Testis (tissue), 5 donors: ENCODE results near the gene TMEM74B. TPM values are rescaled to one million over a fixed set of nuclear protein-coding genes. Genes with fewer than 3 reads are reported as not detected.
A peak's percentile ranks its signal among the peaks of the same experiment; 100 is the strongest.

Experiments
- DNase-seq: peaks from one replicate; pipeline ENCODE4 v3.0.0-alpha.2; 2019
- H3K27ac ChIP-seq, 2 donors: fragments of 200-600 bp; sonication (generic); one replicate each; pipeline ENCODE4 v1.5.1; 2019
- H3K27me3 ChIP-seq: fragments of 200-600 bp; sonication (generic); one replicate; pipeline ENCODE4 v1.5.1; 2019
- H3K36me3 ChIP-seq: fragments of 200-600 bp; sonication (generic); one replicate; pipeline ENCODE4 v1.5.1; 2017; ENCODE audit warnings: low read depth; ENCODE audit errors: missing control alignments
- H3K4me1 ChIP-seq: fragments of 200-600 bp; sonication (generic); one replicate; pipeline ENCODE4 v1.5.1; 2019
- H3K4me3 ChIP-seq, 2 donors: fragments of 200-600 bp; sonication (generic); one replicate each; pipeline ENCODE4 v1.5.1; 2017 to 2019
- H3K9me3 ChIP-seq: fragments of 200-600 bp; sonication (generic); one replicate; pipeline ENCODE4 v1.5.1; 2017
- CTCF ChIP-seq, 3 experiments: fragments of 450-650 bp in 2 of 3; fragments of 200-600 bp in 1 of 3; sonication (generic) in 1 of 3; IDR thresholded peaks; one replicate each; pipeline ENCODE4 v1.5.1; 2016 to 2019; ENCODE audit warnings: antibody characterized with exemption in 3 of 3, mild to moderate bottlenecking in 2 of 3, moderate library complexity in 1 of 3
- POLR2A ChIP-seq: fragments of 450-650 bp; IDR thresholded peaks from one replicate; pipeline ENCODE4 v1.6.1; 2017; ENCODE audit warnings: antibody characterized with exemption, mild to moderate bottlenecking, moderate library complexity
- WGBS, 2 donors: methylation state at CpG; one replicate each; pipeline ENCODE4 v1.1.5; 2018; 5-methylcytosine and 5-hydroxymethylcytosine counted together
- intact Hi-C: fragments of 100-400 bp; cut with DNase I; formaldehyde crosslinking; loops from one replicate; pipeline ENCODE4 v1.15.1; 2023; ENCODE audit warnings: low total_unique reads
- long read RNA-seq, 2 donors: transcript quantifications; one replicate each; lab custom pipeline, GENCODE V29; 2026
- polyA plus RNA-seq: library from polyadenylated mRNA; stranded (reverse); fragments of 350-450 nt; fragmentation: Illumina TruSeq; extraction: RNeasy Lipid Tissue Mini Kit (QIAGEN cat#74804); gene quantifications from one replicate; pipeline ENCODE4 v1.2.3, GENCODE V29; 2014; ENCODE audit warnings: low read depth, low replicate concordance; ENCODE audit not compliant: insufficient read depth
- total RNA-seq, 2 donors: library from RNA; depleted of rRNA; stranded (reverse); fragments of >200 nt; gene quantifications; one replicate each; pipeline ENCODE4 v1.2.3, GENCODE V29; 2016

Gene TMEM74B
- total RNA-seq: 1 to 10 TPM; 4.8 to 6.7 TPM
- 3.9 TPM for polyA plus RNA-seq
- long read RNA-seq, donor 1, partial matches to known transcripts: 0 of 1 reads
- long read RNA-seq, donor 1, other reads (novel, unspliced or antisense): 0 of 1 reads
- long read RNA-seq, donor 2: 0 reads

- Histone ChIP-seq H3K27me3 (no peaks in the 10 kb centered on the region), H3K36me3 (no peaks in the 10 kb centered on the region), H3K4me1 (no peaks in the 10 kb centered on the region), H3K9me3 (no peaks in the 10 kb centered on the region), H3K27ac (no peak within 1 kb of the TSS), H3K4me3 (peak within 1 kb of the TSS; percentile 32 to 53)
- 0% methylated on average over 60 of the region's 76 CpGs; no CpG with 5 or more reads in 1 of the 2 donors for WGBS, 2 donors
- intact Hi-C loops: no loop called here
- TF ChIP-seq POLR2A: no peak
- no peak for DNase-seq
Measured at GRCh38 chr20:1184638-1185315, at the start of gene TMEM74B. TSS of gene TMEM74B (minus strand) at chr20:1184981. CDS start at chr20:1183801, 1,180 bp downstream.

GRCh38 chr20:1232286-1233111 lies 47.7 kb upstream of the TMEM74B start:
- TF ChIP-seq CTCF (IDR thresholded peaks at IDR 0.05) (no peak), POLR2A (no peak)
- Histone ChIP-seq H3K27ac (no peak overlapping the region), H3K27me3 (no peaks in the 10 kb centered on the region), H3K4me3 (no peak overlapping the region), H3K4me1 (no peaks in the 10 kb centered on the region), H3K9me3 (no peaks in the 10 kb centered on the region), H3K36me3 (no peaks in the 10 kb centered on the region)
- WGBS, 2 donors: 87 to 92% methylated on average over 3 of the region's 3 CpGs
- DNase-seq: no peak
- intact Hi-C loops: no loop called here

GRCh38 chr20:1229541-1229940 lies 44.8 kb upstream of the TMEM74B start:
- H3K27me3 ChIP-seq: no peaks in the 10 kb centered on the region
- H3K4me1 ChIP-seq: peaks cover 6% of the 10 kb centered on the region
- no peak for TF ChIP-seq POLR2A
- no peak for TF ChIP-seq CTCF (IDR thresholded peaks at IDR 0.05)
- H3K36me3 ChIP-seq: no peaks in the 10 kb centered on the region
- no peak overlapping the region for H3K4me3 ChIP-seq
- no peaks in the 10 kb centered on the region for H3K9me3 ChIP-seq
- intact Hi-C loops: no loop called here
- WGBS, 2 donors: 88 to 89% methylated on average over 3 of the region's 3 CpGs
- DNase-seq: no peak
- no peak overlapping the region for H3K27ac ChIP-seq

GRCh38 chr20:1225783-1226654 lies 41.2 kb upstream of the TMEM74B start, which contains the start of gene RAD21L1:
TSS of gene RAD21L1 (plus strand) at chr20:1226044. CDS start at chr20:1228454, 2,410 bp downstream.
- Histone ChIP-seq H3K27me3 (no peaks in the 10 kb centered on the region), H3K4me3 (peak within 1 kb of the TSS; percentile 54 to 67), H3K27ac (no peak within 1 kb of the TSS), H3K36me3 (no peaks in the 10 kb centered on the region), H3K9me3 (no peaks in the 10 kb centered on the region), H3K4me1 (peaks cover 6% of the 10 kb centered on the region)
- intact Hi-C loops: no loop called here
- 1 to 2% methylated on average over 28 to 37 of the region's 88 CpGs for WGBS, 2 donors
- peak; percentile 76 for DNase-seq
- no peak for TF ChIP-seq CTCF (IDR thresholded peaks at IDR 0.05)
- TF ChIP-seq POLR2A: no peak
